Keratinocyte (primary cell): ENCODE results near the gene NUP214. TPM values are rescaled to one million over a fixed set of nuclear protein-coding genes. Genes with fewer than 3 reads are reported as not detected.

Experiments
- DNase-seq: peaks from one replicate; pipeline ENCODE4 v3.0.0-alpha.2; 2011; ENCODE audit warnings: low read depth, missing footprints, low spot score
- FAIRE-seq: peaks from 2 replicates; lab custom pipeline; 2011; peaks lifted over from hg19 to GRCh38; lab: Jason Lieb, UNC
- H2AFZ ChIP-seq: 2 replicates; pipeline ENCODE4 v1.6.0; 2012; ENCODE audit warnings: low read length, control low read depth, inconsistent platforms; ENCODE audit not compliant: control insufficient read depth
- H3K27ac ChIP-seq: 2 replicates; pipeline ENCODE4 v1.5.1; 2011; ENCODE audit warnings: low read length; ENCODE audit not compliant: control insufficient read depth, insufficient read depth
- H3K27me3 ChIP-seq: 3 replicates; pipeline ENCODE4 v1.6.0; 2011; ENCODE audit warnings: low read length; ENCODE audit not compliant: control insufficient read depth, insufficient read depth; ENCODE audit errors: extremely low read depth
- H3K36me3 ChIP-seq, 2 experiments: 2 replicates in 1 of 2; 3 replicates in 1 of 2; pipeline ENCODE4 v1.5.1; 2011; ENCODE audit warnings: low read length in 2 of 2, mild to moderate bottlenecking in 1 of 2; ENCODE audit not compliant: control insufficient read depth in 2 of 2, insufficient read depth in 2 of 2; ENCODE audit errors: extremely low read depth in 1 of 2
- H3K4me1 ChIP-seq: 3 replicates; pipeline ENCODE4 v1.5.1; 2011; ENCODE audit warnings: low read length; ENCODE audit not compliant: control insufficient read depth, insufficient read depth; ENCODE audit errors: extremely low read depth
- H3K4me2 ChIP-seq: 3 replicates; pipeline ENCODE4 v1.6.0; 2011; ENCODE audit warnings: low read depth, low read length; ENCODE audit not compliant: control insufficient read depth, insufficient read depth; ENCODE audit errors: extremely low read depth
- H3K4me3 ChIP-seq, 3 experiments: fragments of 200-600 bp in 1 of 3; sonication (generic) in 1 of 3; 2 replicates in 2 of 3; 3 replicates in 1 of 3; pipeline ENCODE4 v1.5.1; 2011 to 2016; ENCODE audit warnings: low read length in 3 of 3, mild to moderate bottlenecking in 3 of 3, control low read depth in 2 of 3, inconsistent platforms in 1 of 3, low read depth in 1 of 3, mixed read lengths in 1 of 3, mixed run types in 1 of 3, moderate library complexity in 1 of 3; ENCODE audit not compliant: control insufficient read depth in 2 of 3, insufficient read depth in 2 of 3; ENCODE audit errors: extremely low read depth in 1 of 3
- H3K79me2 ChIP-seq: 2 replicates; pipeline ENCODE4 v1.6.0; 2012; ENCODE audit warnings: low read length; ENCODE audit not compliant: control insufficient read depth, insufficient read depth
- H3K9ac ChIP-seq: 3 replicates; pipeline ENCODE4 v1.6.0; 2011; ENCODE audit warnings: low read length; ENCODE audit not compliant: control insufficient read depth, insufficient read depth; ENCODE audit errors: extremely low read depth
- H3K9me1 ChIP-seq: 3 replicates; pipeline ENCODE4 v1.6.0; 2011; ENCODE audit warnings: low read length; ENCODE audit not compliant: control insufficient read depth, insufficient read depth; ENCODE audit errors: extremely low read depth
- H3K9me3 ChIP-seq: 2 replicates; pipeline ENCODE4 v1.5.1; 2012; ENCODE audit warnings: low read depth, low read length; ENCODE audit not compliant: control insufficient read depth
- H4K20me1 ChIP-seq: 3 replicates; pipeline ENCODE4 v1.6.0; 2011; ENCODE audit warnings: low read length; ENCODE audit not compliant: control insufficient read depth, insufficient read depth; ENCODE audit errors: extremely low read depth
- EZH2 ChIP-seq: IDR thresholded peaks from one replicate; pipeline ENCODE4 v1.6.1; 2012; ENCODE audit warnings: inconsistent platforms, mild to moderate bottlenecking, low read length, moderate library complexity
- dilution Hi-C: fragments of 300-500 bp; cut with MboI; formaldehyde crosslinking; loops from one replicate; pipeline ENCODE4 v1.7.0; 2020; ENCODE audit warnings: low sequenced_read_pairs; ENCODE audit not compliant: extremely low pct_ligation_motif_present
- polyA plus RNA-seq, 5 experiments: library from polyadenylated mRNA; depleted of rRNA in 3 of 5; stranded (reverse) in 3 of 5; stranded (forward) in 1 of 5; unstranded in 1 of 5; fragments of >200 nt; gene quantifications; 1 replicate in 1 of 5; 2 replicates in 3 of 5; 3 replicates in 1 of 5; pipeline versions ENCODE4 v1.2.1 to v1.2.3, GENCODE V29; 2011 to 2012; ENCODE audit warnings: missing spikeins in 2 of 5, low read depth in 1 of 5, low replicate concordance in 1 of 5
- TF ChIP-seq, protein P1 (sequence below), 3 experiments: IDR thresholded peaks in 1 of 3; conservative IDR thresholded peaks in 1 of 3; optimal IDR thresholded peaks in 1 of 3; 2 replicates in 2 of 3; 3 replicates in 1 of 3; pipeline versions ENCODE3 to v1.5.1; 2011; ENCODE audit warnings: low read length in 3 of 3, mild to moderate bottlenecking in 3 of 3, moderate library complexity in 2 of 3, control low read depth in 1 of 3, inconsistent platforms in 1 of 3; ENCODE audit not compliant: insufficient read depth in 2 of 3; ENCODE audit errors: extremely low read depth in 1 of 3

The NUP214 gene
- polyA plus RNA-seq, 1 donor (not counting 4 experiments of a cell fraction or from before 2014, with no cell fraction given): 7.3 TPM

DNA sequence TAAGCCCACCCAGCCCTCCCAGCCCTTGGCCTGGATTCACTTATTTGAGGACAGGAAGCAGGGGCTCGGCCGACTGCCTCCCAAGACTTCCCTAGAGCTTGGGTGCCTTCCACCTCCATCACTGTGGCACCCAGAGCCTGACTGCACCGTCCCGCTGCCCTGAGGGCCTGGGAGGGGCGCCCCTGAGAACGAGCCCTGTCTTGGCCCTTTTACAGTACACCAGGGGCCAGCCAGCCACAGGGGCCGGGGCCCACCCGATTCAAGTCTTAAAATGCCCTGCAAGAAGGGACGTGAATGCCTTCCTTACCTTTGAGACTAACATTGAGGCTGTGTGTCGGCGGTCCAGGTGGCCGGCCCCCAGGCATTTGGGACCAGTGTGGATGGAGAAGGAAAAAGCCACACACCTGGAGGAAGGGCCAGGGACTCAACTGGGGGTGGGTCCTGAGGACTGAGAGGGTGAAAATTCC, 134.1 kb downstream of the NUP214 start:
- FAIRE-seq (no peak), DNase-seq (no peak)
- H3K27ac ChIP-seq: no peak overlapping the region
- H3K4me3 ChIP-seq: no peak overlapping the region
- peaks cover 6% of the 10 kb centered on the region for H3K27me3 ChIP-seq
- H3K9ac ChIP-seq: no peak overlapping the region
- dilution Hi-C loops: no loop called here
- H3K79me2 ChIP-seq: no peaks in the 10 kb centered on the region
- no peaks in the 10 kb centered on the region for H3K36me3 ChIP-seq
- no peak overlapping the region for H3K4me2 ChIP-seq
- H3K4me1 ChIP-seq: peaks cover 11% of the 10 kb centered on the region
- H4K20me1 ChIP-seq: no peaks in the 10 kb centered on the region
- TF ChIP-seq, protein P1, sequence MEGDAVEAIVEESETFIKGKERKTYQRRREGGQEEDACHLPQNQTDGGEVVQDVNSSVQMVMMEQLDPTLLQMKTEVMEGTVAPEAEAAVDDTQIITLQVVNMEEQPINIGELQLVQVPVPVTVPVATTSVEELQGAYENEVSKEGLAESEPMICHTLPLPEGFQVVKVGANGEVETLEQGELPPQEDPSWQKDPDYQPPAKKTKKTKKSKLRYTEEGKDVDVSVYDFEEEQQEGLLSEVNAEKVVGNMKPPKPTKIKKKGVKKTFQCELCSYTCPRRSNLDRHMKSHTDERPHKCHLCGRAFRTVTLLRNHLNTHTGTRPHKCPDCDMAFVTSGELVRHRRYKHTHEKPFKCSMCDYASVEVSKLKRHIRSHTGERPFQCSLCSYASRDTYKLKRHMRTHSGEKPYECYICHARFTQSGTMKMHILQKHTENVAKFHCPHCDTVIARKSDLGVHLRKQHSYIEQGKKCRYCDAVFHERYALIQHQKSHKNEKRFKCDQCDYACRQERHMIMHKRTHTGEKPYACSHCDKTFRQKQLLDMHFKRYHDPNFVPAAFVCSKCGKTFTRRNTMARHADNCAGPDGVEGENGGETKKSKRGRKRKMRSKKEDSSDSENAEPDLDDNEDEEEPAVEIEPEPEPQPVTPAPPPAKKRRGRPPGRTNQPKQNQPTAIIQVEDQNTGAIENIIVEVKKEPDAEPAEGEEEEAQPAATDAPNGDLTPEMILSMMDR (optimal IDR thresholded peaks at IDR 0.05 in 1 of 3, IDR thresholded peaks at IDR 0.05 in 1 of 3, conservative IDR thresholded peaks at IDR 0.05 in 1 of 3; ENCODE audit: extremely low read depth in 1 of 3, insufficient read depth in 2 of 3, low read length in 3 of 3): no peak
- TF ChIP-seq EZH2: no peak
- H2AFZ ChIP-seq: no peak overlapping the region
- H3K9me3 ChIP-seq: no peaks in the 10 kb centered on the region
- no peaks in the 10 kb centered on the region for H3K9me1 ChIP-seq

DNA sequence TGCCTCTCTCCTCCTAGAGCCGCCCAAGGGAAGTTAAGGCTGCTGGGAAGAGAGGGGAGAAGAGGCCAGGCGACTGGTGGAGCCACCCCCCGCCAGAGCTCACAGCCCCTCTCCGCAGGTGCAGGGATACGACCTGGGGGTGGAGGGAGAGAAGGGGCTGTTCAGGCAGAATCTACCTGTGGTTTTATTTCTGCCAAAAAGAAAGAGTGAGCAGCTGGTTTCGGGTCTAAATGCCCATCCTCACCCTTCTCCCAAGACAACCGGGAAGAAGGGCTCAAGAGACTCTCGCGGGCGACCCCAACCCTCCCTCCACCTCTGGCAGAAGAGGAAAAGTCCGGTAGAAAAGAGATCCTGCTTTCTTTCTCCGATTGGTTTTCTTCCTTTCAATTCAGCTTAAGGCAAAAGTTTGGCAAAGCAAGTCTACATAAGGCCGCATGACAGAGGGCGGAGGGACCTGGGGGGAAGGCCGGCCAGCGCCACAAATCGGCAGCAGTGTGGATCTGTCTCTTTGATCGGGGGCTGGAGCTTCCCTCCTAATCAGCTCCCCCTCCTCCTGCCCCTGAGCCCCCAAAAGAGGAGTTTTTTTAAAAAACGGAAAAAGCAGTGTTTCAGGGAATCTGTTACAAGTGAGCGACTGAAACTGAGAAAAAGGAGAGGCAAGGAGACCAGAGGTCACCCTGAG, 134.7 kb downstream of the NUP214 start:
- peaks cover 11% of the 10 kb centered on the region for H3K4me1 ChIP-seq
- no peaks in the 10 kb centered on the region for H3K79me2 ChIP-seq
- no peak overlapping the region for H3K4me3 ChIP-seq
- TF ChIP-seq, protein P1 (optimal IDR thresholded peaks at IDR 0.05 in 1 of 3, IDR thresholded peaks at IDR 0.05 in 1 of 3, conservative IDR thresholded peaks at IDR 0.05 in 1 of 3; ENCODE audit: extremely low read depth in 1 of 3, insufficient read depth in 2 of 3, low read length in 3 of 3): no peak
- no peak for TF ChIP-seq EZH2
- DNase-seq (no peak), FAIRE-seq (no peak)
- no peaks in the 10 kb centered on the region for H4K20me1 ChIP-seq
- H3K27me3 ChIP-seq: peaks cover 6% of the 10 kb centered on the region
- H3K27ac ChIP-seq: no peak overlapping the region
- no peak overlapping the region for H3K9ac ChIP-seq
- H3K4me2 ChIP-seq: no peak overlapping the region
- H3K9me1 ChIP-seq: no peaks in the 10 kb centered on the region
- dilution Hi-C loops: no loop called here
- H3K36me3 ChIP-seq: no peaks in the 10 kb centered on the region
- H3K9me3 ChIP-seq: no peaks in the 10 kb centered on the region
- H2AFZ ChIP-seq: no peak overlapping the region
